Heart left ventricle (tissue), 16 donors: ENCODE measurements around the gene PCOLCE2. TPM values are rescaled to one million over a fixed set of nuclear protein-coding genes. Genes with fewer than 3 reads are reported as not detected.
A peak's percentile ranks its signal among the peaks of the same experiment; 100 is the strongest.

ENCODE experiments used
- ATAC-seq, 4 donors: fragments of 200-7000 bp; cut with Tn5 transposase; one replicate each; pipeline ENCODE4 v1.9.1; 2020 to 2022; ENCODE audit warnings: moderate library complexity in 4 of 4, mild to moderate bottlenecking in 3 of 4, moderate number of reproducible peaks in 1 of 4
- DNase-seq, 5 donors: peaks; one replicate each; pipeline ENCODE4 v3.0.0-alpha.2; 2020
- H3K27ac ChIP-seq, 12 donors: fragments of 200-600 bp; sonication (generic) in 4 of 12; one replicate each; pipeline versions ENCODE4 v1.5.0 to v1.8.0; 2016 to 2022; ENCODE audit warnings: mild to moderate bottlenecking in 2 of 12
- H3K27me3 ChIP-seq, 9 donors: fragments of 200-600 bp; sonication (generic) in 2 of 9; one replicate each; pipeline versions ENCODE4 v1.5.1 to v1.8.0; 2016 to 2022; ENCODE audit warnings: mild to moderate bottlenecking in 3 of 9
- H3K36me3 ChIP-seq, 9 donors: fragments of 200-600 bp; sonication (generic) in 2 of 9; one replicate each; pipeline versions ENCODE4 v1.5.0 to v1.8.0; 2018 to 2022; ENCODE audit warnings: mild to moderate bottlenecking in 2 of 9
- H3K4me1 ChIP-seq, 12 donors: fragments of 200-600 bp; sonication (generic) in 4 of 12; one replicate each; pipeline versions ENCODE4 v1.5.0 to v1.8.0; 2016 to 2022; ENCODE audit warnings: mild to moderate bottlenecking in 3 of 12
- H3K4me3 ChIP-seq, 12 donors: fragments of 200-600 bp; sonication (generic) in 4 of 12; one replicate each; pipeline versions ENCODE4 v1.5.0 to v1.8.0; 2017 to 2022; ENCODE audit warnings: mild to moderate bottlenecking in 9 of 12, moderate library complexity in 4 of 12
- H3K9me3 ChIP-seq, 12 donors: fragments of 200-600 bp; sonication (generic) in 4 of 12; one replicate each; pipeline versions ENCODE4 v1.5.0 to v1.8.0; 2016 to 2022; ENCODE audit warnings: mild to moderate bottlenecking in 1 of 12
- CTCF ChIP-seq, 12 donors: fragments of 200-600 bp; sonication (generic) in 4 of 12; IDR thresholded peaks; one replicate each; pipeline versions ENCODE4 v1.5.0 to v1.8.0; 2018 to 2022; ENCODE audit warnings: antibody characterized with exemption in 12 of 12, mild to moderate bottlenecking in 5 of 12
- POLR2A ChIP-seq, 2 donors: fragments of 450-650 bp; IDR thresholded peaks; one replicate each; pipeline ENCODE4 v1.6.1; 2017; ENCODE audit warnings: antibody characterized with exemption in 2 of 2, mild to moderate bottlenecking in 2 of 2, moderate library complexity in 2 of 2
- WGBS, 4 donors: extraction: QIAGEN DNeasy Blood & Tissue Kit in 2 of 4; methylation state at CpG; one replicate each; pipeline versions ENCODE4 v1.1.5 to v1.1.7; 2013 to 2018; 5-methylcytosine and 5-hydroxymethylcytosine counted together
- intact Hi-C, 10 donors: fragments of 100-400 bp; cut with DNase I; formaldehyde crosslinking; loops; one replicate each; pipeline versions ENCODE4 v1.11.1 to v1.14.2; 2022
- polyA plus RNA-seq, 2 donors: library from polyadenylated mRNA; stranded (reverse); fragments of 200-250 nt; gene quantifications; one replicate each; pipeline ENCODE4 v1.2.3, GENCODE V29; 2013
- total RNA-seq, 9 donors: library from RNA; depleted of rRNA in 2 of 9; stranded (reverse); fragments of >200 nt in 2 of 9; fragmentation: NEBNext Ultra II Directional in 3 of 9; extraction: Animal tissue kit (Norgen Biotek cat#: 25700) in 3 of 9; gene quantifications; one replicate each; pipeline versions ENCODE4 v1.1.0 to v1.2.4, GENCODE V29; 2016 to 2023
- donor health status: ischemic (EF 13 %, LVEDD 7.1; RV severe dilation, severe dysfunction).
- donor health status: healthy with polysubstance abuse.
- donor health status: DM: no; HTN: yes; CAD: no.
- donor health status: DM: no; HTN: no; CAD: no.
- donor health status: ischemic (EF 25% LVEDD 6.9; RV normal size, moderate dysfunction).
- donor health status: ischemic (EF 25% LVEDD 5.7; RV mildly dilated, moderate dysfunction).
- donor health status: healthy.
- donor health status: DM: yes; HTN: yes; CAD: no.
- donor health status: ischemic (EF 35%, LVEDD 5.7; RV mildly dilated, moderate dysfunction).
- donor health status: nonischemic (EF 11% LVEDD 7.7; RV severe dilation, severe dysfunction).
- donor health status: DM: yes; HTN: yes; CAD: no.
- donor health status: PGD.
- donor health status: ischemic (EF 29% LVEDD 5.4; RV normal size, mild dysfunction).
- donor health status: nonischemic (EF 23%, LVEDD 6.1; RV moderate dilation, normal function).

Gene PCOLCE2
- total and polyA plus RNA-seq, 11 donors, result 47.5 to 152 (median 66.7) TPM

- DNase-seq (no peak), ATAC-seq (no peak)
- peaks cover 0 to 20% (median 4%) of the 10 kb centered on the region in 12 donors for H3K4me1 ChIP-seq
- H3K36me3 ChIP-seq, result no peaks in the 10 kb centered on the region
- H3K27ac ChIP-seq, result no peak overlapping the region
- TF ChIP-seq CTCF (IDR thresholded peaks at IDR 0.05) (no peak), POLR2A (IDR thresholded peaks at IDR 0.05) (no peak)
- intact Hi-C loops, result no loop called here
- 73 to 79% (median 76%) methylated on average over 4 of the region's 4 CpGs for WGBS, 4 donors
- H3K9me3 ChIP-seq, result no peaks in the 10 kb centered on the region
- H3K27me3 ChIP-seq, result no peaks in the 10 kb centered on the region
- no peak overlapping the region for H3K4me3 ChIP-seq
Measured at GRCh38 chr3:142861926-142862325, 27.0 kb downstream of the PCOLCE2 start.

GRCh38 chr3:142858043-142858442 is 30.8 kb downstream of the PCOLCE2 start:
- peak overlapping the region in 4 of 12 donors; percentile 44 to 78 (median 68) for H3K27ac ChIP-seq
- peaks cover 0 to 37% (median 13%) of the 10 kb centered on the region in 12 donors for H3K4me1 ChIP-seq
- no peak for TF ChIP-seq POLR2A (IDR thresholded peaks at IDR 0.05)
- H3K4me3 ChIP-seq, result no peak overlapping the region
- intact Hi-C loops, result loop anchor here in 2 of 10 donors (10.0 kb wide), 2 partner anchors 117 to 127 kb away; no protein-coding TSS in a partner anchor
- no peak for DNase-seq
- no peak for ATAC-seq
- no peaks in the 10 kb centered on the region for H3K9me3 ChIP-seq
- 77 to 92% (median 80%) methylated on average over 3 of the region's 3 CpGs for WGBS, 4 donors
- H3K27me3 ChIP-seq, result no peaks in the 10 kb centered on the region
- no peaks in the 10 kb centered on the region for H3K36me3 ChIP-seq

- H3K27ac ChIP-seq, result peak overlapping the region in 10 of 12 donors; percentile 32 to 78 (median 59)
- no peak overlapping the region for H3K4me3 ChIP-seq
- intact Hi-C loops, result loop anchor here in 2 of 10 donors (10.0 kb wide), 2 partner anchors 118 to 128 kb away; no protein-coding TSS in a partner anchor
- H3K36me3 ChIP-seq, result no peaks in the 10 kb centered on the region
- no peaks in the 10 kb centered on the region for H3K9me3 ChIP-seq
- DNase-seq (peak in 4 of 5 donors; percentile 57 to 83 (median 71)), ATAC-seq (peak; percentile 94 to 98 (median 96))
- H3K4me1 ChIP-seq, result peaks cover 0 to 35% (median 13%) of the 10 kb centered on the region in 12 donors
- 37 to 47% (median 40%) methylated on average over 6 of the region's 6 CpGs for WGBS, 4 donors
- no peaks in the 10 kb centered on the region for H3K27me3 ChIP-seq
- TF ChIP-seq CTCF (IDR thresholded peaks at IDR 0.05) (peak in 9 of 12 donors; percentile 20 to 53 (median 30)), POLR2A (IDR thresholded peaks at IDR 0.05) (no peak)
Measured at GRCh38 chr3:142857056-142857455, 31.8 kb downstream of the PCOLCE2 start.

- DNase-seq (peak; percentile 42 to 78 (median 52)), ATAC-seq (peak; percentile 40 to 52 (median 50))
- no peaks in the 10 kb centered on the region for H3K36me3 ChIP-seq
- H3K4me3 ChIP-seq, result no peak overlapping the region
- H3K4me1 ChIP-seq, result peaks cover 0 to 39% (median 19%) of the 10 kb centered on the region in 12 donors
- no peaks in the 10 kb centered on the region for H3K9me3 ChIP-seq
- intact Hi-C loops, result loop anchor here in 2 of 10 donors (10.0 kb wide), 2 partner anchors 121 to 131 kb away; no protein-coding TSS in a partner anchor
- TF ChIP-seq CTCF (IDR thresholded peaks at IDR 0.05) (no peak), POLR2A (IDR thresholded peaks at IDR 0.05) (no peak)
- peak overlapping the region in 2 of 12 donors; percentile 26 to 48 for H3K27ac ChIP-seq
- H3K27me3 ChIP-seq, result no peaks in the 10 kb centered on the region
- WGBS, 4 donors, result 18 to 28% (median 22%) methylated on average over 10 of the region's 10 CpGs
Measured at GRCh38 chr3:142853270-142854168, 35.4 kb downstream of the PCOLCE2 start.
